Mammary epithelial cell (primary cell): Measurements from ENCODE around the gene IGF2.

Experiments used
- EZH2 ChIP-seq: IDR thresholded peaks from 2 replicates; pipeline ENCODE4 v1.6.1; 2012; ENCODE audit warnings: low read length, inconsistent platforms, borderline replicate concordance
- TF ChIP-seq, protein P1 (sequence below), 2 donors: IDR thresholded peaks in 1 of 2; conservative IDR thresholded peaks in 1 of 2; 2 replicates each; pipeline ENCODE4 v1.5.1; 2011 to 2012; ENCODE audit warnings: inconsistent platforms in 2 of 2, low read length in 2 of 2, mild to moderate bottlenecking in 2 of 2, control low read depth in 1 of 2, low read depth in 1 of 2; ENCODE audit not compliant: insufficient read depth in 1 of 2; ENCODE audit errors: extremely low read depth in 1 of 2

DNA sequence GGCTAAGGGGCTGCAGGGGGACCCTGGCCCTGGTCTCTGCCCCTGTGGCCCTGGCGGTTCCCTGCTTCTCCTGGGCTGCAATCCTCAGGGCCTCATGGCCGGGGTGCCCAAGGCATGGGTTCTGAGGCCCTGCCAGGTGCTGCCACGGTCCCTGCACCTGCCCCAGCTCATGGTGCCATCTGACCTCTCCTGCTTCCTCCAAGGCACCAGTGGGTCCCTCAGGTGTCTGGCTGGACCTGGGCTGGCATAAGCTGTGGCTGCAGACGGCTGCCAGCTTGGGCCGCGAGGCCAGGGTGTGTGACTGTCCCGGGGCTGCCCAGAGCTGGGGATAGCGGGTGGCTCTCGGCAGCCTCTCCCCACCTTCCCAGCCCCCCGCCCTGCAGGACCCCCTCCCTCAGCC lies 19.8 kb upstream of the IGF2 start:
- TF ChIP-seq, protein P1, sequence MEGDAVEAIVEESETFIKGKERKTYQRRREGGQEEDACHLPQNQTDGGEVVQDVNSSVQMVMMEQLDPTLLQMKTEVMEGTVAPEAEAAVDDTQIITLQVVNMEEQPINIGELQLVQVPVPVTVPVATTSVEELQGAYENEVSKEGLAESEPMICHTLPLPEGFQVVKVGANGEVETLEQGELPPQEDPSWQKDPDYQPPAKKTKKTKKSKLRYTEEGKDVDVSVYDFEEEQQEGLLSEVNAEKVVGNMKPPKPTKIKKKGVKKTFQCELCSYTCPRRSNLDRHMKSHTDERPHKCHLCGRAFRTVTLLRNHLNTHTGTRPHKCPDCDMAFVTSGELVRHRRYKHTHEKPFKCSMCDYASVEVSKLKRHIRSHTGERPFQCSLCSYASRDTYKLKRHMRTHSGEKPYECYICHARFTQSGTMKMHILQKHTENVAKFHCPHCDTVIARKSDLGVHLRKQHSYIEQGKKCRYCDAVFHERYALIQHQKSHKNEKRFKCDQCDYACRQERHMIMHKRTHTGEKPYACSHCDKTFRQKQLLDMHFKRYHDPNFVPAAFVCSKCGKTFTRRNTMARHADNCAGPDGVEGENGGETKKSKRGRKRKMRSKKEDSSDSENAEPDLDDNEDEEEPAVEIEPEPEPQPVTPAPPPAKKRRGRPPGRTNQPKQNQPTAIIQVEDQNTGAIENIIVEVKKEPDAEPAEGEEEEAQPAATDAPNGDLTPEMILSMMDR (conservative IDR thresholded peaks at IDR 0.05 in 1 of 2, IDR thresholded peaks at IDR 0.05 in 1 of 2; ENCODE audit: extremely low read depth in 1 of 2, insufficient read depth in 1 of 2, low read depth in 1 of 2, low read length in 2 of 2): no peak
- no peak for TF ChIP-seq EZH2
